ENCODE results near the gene TBC1D22A.

Gene TBC1D22A

DNA sequence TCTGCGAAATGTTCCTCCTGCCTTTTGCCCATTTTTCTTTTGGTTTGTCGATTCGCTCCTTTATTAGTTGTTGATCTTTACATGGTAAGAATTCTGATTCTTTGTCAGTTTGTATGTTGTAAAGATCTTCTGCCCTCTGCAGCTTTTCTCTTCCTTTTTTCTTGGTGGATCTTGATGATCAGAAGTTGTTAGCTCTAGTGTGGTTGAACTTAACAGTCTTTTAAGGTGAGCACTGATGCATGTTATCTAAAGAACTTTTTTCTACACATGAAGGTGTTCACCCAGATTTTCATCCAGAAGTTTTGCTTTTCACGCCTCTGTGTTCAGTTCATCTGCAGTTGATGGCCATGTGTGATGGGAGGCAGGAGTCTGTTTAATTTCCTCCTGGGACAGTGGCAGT lies 133.7 kb downstream of the TBC1D22A start:
- H3K27me3 ChIP-seq (replicated peaks), result no peaks in the 10 kb centered on the region
- H3K4me3 ChIP-seq (ENCODE audit: low read depth, low read length), result no peak overlapping the region
- no peak overlapping the region for H3K27ac ChIP-seq
- TF ChIP-seq, protein P1, sequence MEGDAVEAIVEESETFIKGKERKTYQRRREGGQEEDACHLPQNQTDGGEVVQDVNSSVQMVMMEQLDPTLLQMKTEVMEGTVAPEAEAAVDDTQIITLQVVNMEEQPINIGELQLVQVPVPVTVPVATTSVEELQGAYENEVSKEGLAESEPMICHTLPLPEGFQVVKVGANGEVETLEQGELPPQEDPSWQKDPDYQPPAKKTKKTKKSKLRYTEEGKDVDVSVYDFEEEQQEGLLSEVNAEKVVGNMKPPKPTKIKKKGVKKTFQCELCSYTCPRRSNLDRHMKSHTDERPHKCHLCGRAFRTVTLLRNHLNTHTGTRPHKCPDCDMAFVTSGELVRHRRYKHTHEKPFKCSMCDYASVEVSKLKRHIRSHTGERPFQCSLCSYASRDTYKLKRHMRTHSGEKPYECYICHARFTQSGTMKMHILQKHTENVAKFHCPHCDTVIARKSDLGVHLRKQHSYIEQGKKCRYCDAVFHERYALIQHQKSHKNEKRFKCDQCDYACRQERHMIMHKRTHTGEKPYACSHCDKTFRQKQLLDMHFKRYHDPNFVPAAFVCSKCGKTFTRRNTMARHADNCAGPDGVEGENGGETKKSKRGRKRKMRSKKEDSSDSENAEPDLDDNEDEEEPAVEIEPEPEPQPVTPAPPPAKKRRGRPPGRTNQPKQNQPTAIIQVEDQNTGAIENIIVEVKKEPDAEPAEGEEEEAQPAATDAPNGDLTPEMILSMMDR (IDR thresholded peaks at IDR 0.05; ENCODE audit: low read depth, low read length, missing control alignments), result no peak
- peaks cover 9% of the 10 kb centered on the region for H3K36me3 ChIP-seq (replicated peaks)
- in situ Hi-C loops (cut with HindIII; ENCODE audit: low pct_ligation_motif_present, low sequenced_read_pairs), result no loop called here
- DNase-seq, result no peak

DNA sequence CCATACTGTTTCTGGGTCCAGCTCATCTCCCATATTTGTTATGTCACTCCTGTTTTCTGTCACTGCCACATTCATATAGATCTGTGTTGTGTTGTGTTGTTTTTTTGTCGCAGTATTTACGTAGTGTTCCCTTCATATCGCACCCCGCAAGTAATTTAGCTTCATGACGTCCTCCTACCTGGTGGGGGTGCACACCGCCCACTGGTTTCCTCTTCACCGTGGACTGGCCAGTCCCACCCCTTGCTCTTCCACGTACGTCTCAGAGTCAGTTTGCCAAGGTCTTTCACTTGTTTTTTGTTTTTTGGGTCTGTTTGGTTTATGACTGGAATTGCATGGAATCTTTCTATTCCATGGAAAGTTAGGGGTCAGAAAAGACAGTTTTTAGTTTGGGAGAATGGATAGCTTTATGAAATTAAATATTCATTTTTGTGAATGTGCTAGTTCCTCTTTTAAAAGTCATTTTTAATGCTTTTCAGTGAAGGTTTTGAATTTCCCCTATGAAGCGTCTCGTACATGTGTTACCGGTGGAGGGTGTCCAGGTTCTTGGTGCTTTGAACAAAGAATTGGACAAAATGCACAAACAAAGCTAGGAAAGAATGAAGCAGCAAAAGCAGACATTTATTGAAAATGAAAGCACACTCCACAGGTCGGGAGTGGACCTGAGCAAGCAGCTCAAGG lies 134.3 kb downstream of the TBC1D22A start:
- Histone ChIP-seq H3K36me3 (replicated peaks) (peaks cover 9% of the 10 kb centered on the region), H3K27me3 (replicated peaks) (no peaks in the 10 kb centered on the region), H3K4me3 (ENCODE audit: low read depth, low read length) (no peak overlapping the region), H3K27ac (no peak overlapping the region)
- in situ Hi-C loops (cut with HindIII; ENCODE audit: low pct_ligation_motif_present, low sequenced_read_pairs), result no loop called here
- no peak for DNase-seq
- TF ChIP-seq, protein P1 (IDR thresholded peaks at IDR 0.05; ENCODE audit: low read depth, low read length, missing control alignments), result no peak

DNA sequence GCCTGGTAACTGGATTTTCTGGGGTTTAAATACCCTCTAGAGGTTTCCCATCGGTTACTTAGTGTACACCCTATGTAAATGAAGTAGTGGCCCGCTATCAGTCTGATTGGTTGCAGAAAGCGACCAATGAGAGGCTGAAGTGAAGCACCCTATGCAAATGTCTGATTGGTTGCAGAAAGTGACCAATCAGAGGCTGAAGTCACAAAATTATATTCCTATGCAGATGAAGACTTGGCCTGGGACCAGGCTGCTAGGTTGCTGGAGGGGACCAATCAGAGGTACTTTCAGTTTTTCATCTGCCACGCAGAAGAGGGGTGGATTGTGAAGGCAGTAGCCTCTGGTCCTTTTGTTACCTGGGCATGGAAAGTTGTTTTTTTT lies 134.8 kb downstream of the TBC1D22A start:
- no peak for DNase-seq
- in situ Hi-C loops (cut with HindIII; ENCODE audit: low pct_ligation_motif_present, low sequenced_read_pairs), result no loop called here
- Histone ChIP-seq H3K27ac (no peak overlapping the region), H3K36me3 (replicated peaks) (peaks cover 9% of the 10 kb centered on the region), H3K4me3 (ENCODE audit: low read depth, low read length) (no peak overlapping the region), H3K27me3 (replicated peaks) (no peaks in the 10 kb centered on the region)
- TF ChIP-seq, protein P1 (IDR thresholded peaks at IDR 0.05; ENCODE audit: low read depth, low read length, missing control alignments), result no peak

DNA sequence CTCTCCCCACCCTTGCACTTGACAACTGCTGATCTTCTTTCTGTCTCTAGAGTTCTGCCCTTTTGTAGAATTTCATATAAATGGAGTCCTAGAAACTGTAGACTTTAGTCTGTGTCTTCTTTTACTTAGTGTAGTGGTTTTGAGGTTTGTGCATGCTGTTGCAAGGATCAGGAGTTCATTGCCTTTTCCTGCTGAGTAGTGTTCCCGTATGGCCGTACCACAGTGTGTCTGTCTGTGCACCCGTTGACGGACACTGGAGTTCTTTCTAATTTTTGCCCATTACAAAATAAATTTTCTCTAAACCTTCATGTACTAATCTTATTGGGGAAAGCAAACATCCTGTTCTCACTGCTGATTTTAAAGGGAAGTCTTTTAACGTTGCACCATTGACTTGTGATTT lies 138.1 kb downstream of the TBC1D22A start:
- Histone ChIP-seq H3K36me3 (replicated peaks) (no peaks in the 10 kb centered on the region), H3K4me3 (ENCODE audit: low read depth, low read length) (no peak overlapping the region), H3K27ac (no peak overlapping the region), H3K27me3 (replicated peaks) (no peaks in the 10 kb centered on the region)
- TF ChIP-seq, protein P1 (IDR thresholded peaks at IDR 0.05; ENCODE audit: low read depth, low read length, missing control alignments), result no peak
- in situ Hi-C loops (cut with HindIII; ENCODE audit: low pct_ligation_motif_present, low sequenced_read_pairs), result no loop called here
- DNase-seq, result no peak

DNA sequence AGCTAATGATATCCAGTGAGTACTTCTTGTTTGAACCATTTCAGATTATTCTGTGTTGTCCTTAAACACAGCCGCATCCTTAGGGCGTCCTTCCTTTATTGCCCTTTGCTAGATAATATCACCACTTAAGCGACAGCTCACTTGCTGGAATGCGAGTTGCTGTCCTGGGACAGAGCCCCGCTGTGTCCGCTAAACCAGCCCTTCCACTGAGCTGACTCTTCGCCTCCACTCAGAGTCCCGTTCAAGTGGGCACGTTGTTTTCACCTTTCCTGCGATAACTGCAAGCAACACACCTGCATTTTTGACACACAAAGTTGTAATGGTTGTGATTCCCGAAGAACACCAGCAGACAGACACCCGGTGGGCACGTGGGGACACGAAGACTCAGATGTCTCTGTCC lies 140.0 kb downstream of the TBC1D22A start:
- Histone ChIP-seq H3K27me3 (replicated peaks) (no peaks in the 10 kb centered on the region), H3K36me3 (replicated peaks) (no peaks in the 10 kb centered on the region), H3K27ac (no peak overlapping the region), H3K4me3 (ENCODE audit: low read depth, low read length) (no peak overlapping the region)
- no peak for DNase-seq
- in situ Hi-C loops (cut with HindIII; ENCODE audit: low pct_ligation_motif_present, low sequenced_read_pairs), result no loop called here
- TF ChIP-seq, protein P1 (IDR thresholded peaks at IDR 0.05; ENCODE audit: low read depth, low read length, missing control alignments), result no peak
